Natural killer cell treated with Interleukin-12 subunit alpha and Interleukin-12 subunit beta and Interleukin-15 and Interleukin-18, amount 100 ng/mL, for 72 hours (primary cell): Measurements from ENCODE around the gene TSHZ2. TPM values are rescaled to one million over a fixed set of nuclear protein-coding genes. Genes with fewer than 3 reads are reported as not detected.
A peak's percentile ranks its signal among the peaks of the same experiment; 100 is the strongest.
"Not testable (repeated sequence)": the region's sequence is repeated elsewhere in the genome, so short reads cannot be mapped to it uniquely, and the experiment has no call there.

Experiments
- ATAC-seq, 2 donors: fragments of 150-1000 bp; cut with Tn5 transposase in 1 of 2; sonication (Bioruptor Pico), chemical (Tn5 transposase) in 1 of 2; 2 replicates each; pipeline ENCODE4 v1.10.0; 2021
- DNase-seq: peaks from one replicate; pipeline ENCODE4 v3.0.0; 2022; ENCODE audit warnings: low spot score
- H3K27ac Mint-ChIP-seq, 2 donors: 1 replicate in 1 of 2; 2 replicates in 1 of 2; pipeline ENCODE4 v1.8.0; 2022; ENCODE audit warnings: mixed read lengths in 2 of 2, mild to moderate bottlenecking in 1 of 2, moderate library complexity in 1 of 2
- H3K27me3 Mint-ChIP-seq, 2 donors: 1 replicate in 1 of 2; 2 replicates in 1 of 2; pipeline ENCODE4 v1.8.0; 2022; ENCODE audit warnings: mixed read lengths in 2 of 2
- H3K36me3 Mint-ChIP-seq: one replicate; pipeline ENCODE4 v1.8.0; 2022; ENCODE audit warnings: mixed read lengths
- H3K4me1 Mint-ChIP-seq, 2 donors: 1 replicate in 1 of 2; 2 replicates in 1 of 2; pipeline ENCODE4 v1.8.0; 2022; ENCODE audit warnings: low read depth in 2 of 2, mixed read lengths in 2 of 2, mild to moderate bottlenecking in 1 of 2
- H3K4me3 Mint-ChIP-seq: one replicate; pipeline ENCODE4 v1.8.0; 2022; ENCODE audit warnings: mixed read lengths
- H3K9me3 Mint-ChIP-seq: 2 replicates; pipeline ENCODE4 v1.8.0; 2022; ENCODE audit warnings: mixed read lengths
- total RNA-seq, 2 donors: library from RNA; stranded (reverse); gene quantifications; one replicate each; pipeline ENCODE4 v1.2.3, GENCODE V29; 2022

Gene TSHZ2
- total RNA-seq, 2 donors from 2014 or later: 0.05 to 1.1 TPM

DNA sequence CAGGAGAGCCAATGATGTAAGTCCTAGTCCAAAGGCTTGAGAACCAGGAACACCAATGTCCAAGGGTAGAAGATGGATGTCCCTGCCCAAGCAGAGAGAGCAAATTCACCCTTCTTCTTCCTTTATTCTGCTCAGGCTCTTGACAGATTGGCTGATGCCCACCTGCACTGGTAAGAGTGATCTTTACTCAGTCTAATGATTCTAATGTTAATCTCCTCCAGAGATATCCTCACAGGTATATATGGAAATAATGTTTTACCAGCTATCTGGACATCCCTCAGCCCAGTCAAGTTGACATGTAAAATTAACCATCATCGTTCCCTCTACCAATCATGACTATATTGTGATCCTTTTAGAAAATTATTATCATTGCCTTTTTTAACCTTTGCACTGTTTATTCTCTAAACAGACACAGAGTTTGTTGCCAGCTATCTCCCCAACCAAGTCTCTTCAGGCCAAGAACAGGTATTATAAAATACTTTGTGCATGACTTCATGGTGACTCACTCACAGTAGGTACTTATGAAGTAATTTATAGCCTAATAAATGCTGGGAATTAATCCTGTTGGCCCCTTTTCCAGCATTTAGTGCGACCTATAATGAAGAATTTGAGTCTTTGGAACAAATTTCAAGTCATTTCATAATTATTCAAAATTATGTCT lies 26.2 kb upstream of the TSHZ2 start:
- no peak for DNase-seq
- no peak overlapping the region for H3K27ac Mint-ChIP-seq

GRCh38 chr20:52948491-52948890 lies 23.7 kb upstream of the TSHZ2 start:
- Mint-ChIP-seq H3K9me3 (no peaks in the 10 kb centered on the region), H3K27ac (no peak overlapping the region), H3K4me3 (no peak overlapping the region)

More for the DNA sequence above, 26.2 kb upstream of the TSHZ2 start:
- no peak overlapping the region for H3K4me3 Mint-ChIP-seq
- no peaks in the 10 kb centered on the region for H3K9me3 Mint-ChIP-seq
- H3K4me1 Mint-ChIP-seq: no peaks in the 10 kb centered on the region
- H3K27me3 Mint-ChIP-seq: peaks cover 12 to 26% of the 10 kb centered on the region in 2 donors
- ATAC-seq: no peak
- no peaks in the 10 kb centered on the region for H3K36me3 Mint-ChIP-seq

DNA sequence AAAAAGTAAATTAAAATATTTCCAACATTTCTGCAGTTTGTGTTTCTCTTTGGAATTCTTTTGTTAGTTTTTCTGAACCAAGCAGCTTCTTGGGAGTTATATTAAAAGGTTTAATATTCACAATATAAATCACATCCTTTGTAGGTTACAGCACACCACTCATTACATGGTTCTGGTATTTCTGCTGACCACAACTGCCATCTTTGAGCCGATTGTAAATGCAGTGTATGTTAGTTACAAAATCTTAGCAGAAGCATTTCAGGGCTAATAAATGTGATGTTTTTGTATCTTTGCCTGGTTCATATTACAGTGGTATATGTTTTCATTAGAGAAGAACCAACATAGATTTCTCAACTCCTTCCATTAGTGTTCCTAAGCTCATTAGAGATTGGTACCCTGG lies 19.1 kb upstream of the TSHZ2 start:
- no peak for DNase-seq
- Mint-ChIP-seq H3K27ac (no peak overlapping the region), H3K27me3 (peaks cover 4 to 32% of the 10 kb centered on the region in 2 donors), H3K36me3 (no peaks in the 10 kb centered on the region), H3K9me3 (no peaks in the 10 kb centered on the region), H3K4me3 (no peak overlapping the region), H3K4me1 (no peaks in the 10 kb centered on the region)
- ATAC-seq: no peak

More at GRCh38 chr20:52948491-52948890, 23.7 kb upstream of the TSHZ2 start:
- no peaks in the 10 kb centered on the region for H3K4me1 Mint-ChIP-seq
- DNase-seq: no peak
- ATAC-seq: no peak
- no peaks in the 10 kb centered on the region for H3K36me3 Mint-ChIP-seq
- H3K27me3 Mint-ChIP-seq: peaks cover 9 to 29% of the 10 kb centered on the region in 2 donors

DNA sequence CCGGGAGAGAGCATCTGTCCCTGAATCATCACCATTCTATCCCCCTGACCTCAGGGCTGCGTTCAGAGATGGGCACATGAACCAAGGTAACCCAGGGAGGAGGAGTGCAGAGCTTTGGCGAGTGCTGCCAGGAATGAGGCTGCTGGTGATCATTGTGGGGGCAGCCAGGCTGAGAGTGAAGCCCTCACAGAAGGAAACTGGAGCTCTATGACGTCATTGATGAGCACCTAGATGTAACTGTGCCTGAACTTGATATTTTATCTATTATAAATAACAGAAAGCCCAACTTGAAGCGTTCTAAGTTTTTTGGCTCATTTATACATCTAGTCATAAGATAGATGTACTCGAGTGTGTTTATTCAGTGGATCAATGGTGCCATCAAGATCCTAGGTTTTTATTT lies 17.3 kb upstream of the TSHZ2 start:
- Mint-ChIP-seq H3K4me1 (no peaks in the 10 kb centered on the region), H3K9me3 (no peaks in the 10 kb centered on the region), H3K4me3 (no peak overlapping the region), H3K27me3 (peaks cover 4 to 25% of the 10 kb centered on the region in 2 donors), H3K36me3 (no peaks in the 10 kb centered on the region), H3K27ac (no peak overlapping the region)
- DNase-seq (no peak), ATAC-seq (no peak)

GRCh38 chr20:52958211-52958610 lies 13.9 kb upstream of the TSHZ2 start:
- no peak overlapping the region for H3K27ac Mint-ChIP-seq
- H3K9me3 Mint-ChIP-seq: no peaks in the 10 kb centered on the region
- no peaks in the 10 kb centered on the region for H3K4me1 Mint-ChIP-seq
- peaks cover 14 to 18% of the 10 kb centered on the region in 2 donors for H3K27me3 Mint-ChIP-seq
- DNase-seq: no peak
- no peak for ATAC-seq
- H3K4me3 Mint-ChIP-seq: no peak overlapping the region
- no peaks in the 10 kb centered on the region for H3K36me3 Mint-ChIP-seq

GRCh38 chr20:52959125-52959524 lies 13.0 kb upstream of the TSHZ2 start:
- Mint-ChIP-seq H3K27me3 (peaks cover 22 to 24% of the 10 kb centered on the region in 2 donors), H3K4me1 (no peaks in the 10 kb centered on the region), H3K27ac (no peak overlapping the region), H3K4me3 (no peak overlapping the region), H3K9me3 (no peaks in the 10 kb centered on the region), H3K36me3 (no peaks in the 10 kb centered on the region)
- ATAC-seq: no peak
- no peak for DNase-seq

DNA sequence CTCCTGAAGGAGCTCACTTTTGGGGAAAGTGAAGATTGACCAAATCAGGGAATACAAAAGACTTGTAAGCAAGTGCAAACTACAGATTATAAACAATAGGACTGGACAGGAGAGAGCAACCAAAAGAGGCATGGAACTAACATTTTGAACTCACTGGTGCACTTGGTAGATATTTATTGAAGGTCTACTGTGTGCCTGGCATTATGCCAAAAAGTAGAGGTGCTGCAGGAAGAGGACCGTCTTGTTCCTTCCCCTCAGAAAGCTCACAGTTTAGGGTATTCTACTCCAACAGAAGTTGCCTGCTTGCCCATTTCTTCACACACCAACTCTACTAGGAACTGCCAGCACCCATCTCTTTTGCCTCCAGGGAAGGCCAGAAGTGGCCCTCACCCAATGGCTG lies 10.0 kb upstream of the TSHZ2 start:
- Mint-ChIP-seq H3K36me3 (no peaks in the 10 kb centered on the region), H3K4me3 (no peak overlapping the region), H3K4me1 (no peaks in the 10 kb centered on the region), H3K27ac (no peak overlapping the region), H3K9me3 (no peaks in the 10 kb centered on the region), H3K27me3 (peaks cover 24% of the 10 kb centered on the region in 2 donors)
- no peak for DNase-seq
- no peak for ATAC-seq

- H3K9me3 Mint-ChIP-seq: no peaks in the 10 kb centered on the region
- DNase-seq (no peak), ATAC-seq (no peak)
- H3K27ac Mint-ChIP-seq: no peak overlapping the region
- peaks cover 26 to 27% of the 10 kb centered on the region in 2 donors for H3K27me3 Mint-ChIP-seq
- no peaks in the 10 kb centered on the region for H3K36me3 Mint-ChIP-seq
- H3K4me3 Mint-ChIP-seq: no peak overlapping the region
- no peaks in the 10 kb centered on the region for H3K4me1 Mint-ChIP-seq
Observed at GRCh38 chr20:52963131-52963530, 9.0 kb upstream of the TSHZ2 start.

GRCh38 chr20:52964131-52964530 lies 8.0 kb upstream of the TSHZ2 start:
- ATAC-seq (no peak), DNase-seq (no peak)
- Mint-ChIP-seq H3K9me3 (no peaks in the 10 kb centered on the region), H3K27me3 (peaks cover 27 to 30% of the 10 kb centered on the region in 2 donors), H3K27ac (no peak overlapping the region), H3K4me1 (no peaks in the 10 kb centered on the region), H3K4me3 (no peak overlapping the region), H3K36me3 (no peaks in the 10 kb centered on the region)

DNA sequence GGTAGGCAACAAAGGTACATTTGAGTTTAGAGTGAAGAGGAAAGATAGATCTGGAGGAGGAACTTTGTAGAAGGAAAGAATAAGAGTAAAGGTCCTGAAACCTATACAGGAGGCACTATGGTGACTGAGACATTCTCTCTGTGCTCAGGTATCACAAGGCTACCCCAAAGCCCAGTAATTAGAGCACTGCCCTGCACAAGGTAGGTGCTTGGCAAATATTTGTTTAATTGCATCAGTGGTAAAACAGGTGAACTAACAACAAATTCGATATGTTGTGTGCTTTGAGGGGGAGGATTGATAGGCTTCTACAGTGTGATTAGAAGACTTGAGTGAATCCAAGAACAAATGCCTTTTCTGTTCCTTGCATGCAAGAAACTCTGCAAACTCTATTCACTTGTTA lies 6.8 kb upstream of the TSHZ2 start:
- Mint-ChIP-seq H3K4me3 (no peak overlapping the region), H3K36me3 (no peaks in the 10 kb centered on the region), H3K27ac (no peak overlapping the region), H3K4me1 (no peaks in the 10 kb centered on the region), H3K9me3 (no peaks in the 10 kb centered on the region), H3K27me3 (peaks cover 27 to 41% of the 10 kb centered on the region in 2 donors)
- ATAC-seq: no peak
- DNase-seq: no peak

DNA sequence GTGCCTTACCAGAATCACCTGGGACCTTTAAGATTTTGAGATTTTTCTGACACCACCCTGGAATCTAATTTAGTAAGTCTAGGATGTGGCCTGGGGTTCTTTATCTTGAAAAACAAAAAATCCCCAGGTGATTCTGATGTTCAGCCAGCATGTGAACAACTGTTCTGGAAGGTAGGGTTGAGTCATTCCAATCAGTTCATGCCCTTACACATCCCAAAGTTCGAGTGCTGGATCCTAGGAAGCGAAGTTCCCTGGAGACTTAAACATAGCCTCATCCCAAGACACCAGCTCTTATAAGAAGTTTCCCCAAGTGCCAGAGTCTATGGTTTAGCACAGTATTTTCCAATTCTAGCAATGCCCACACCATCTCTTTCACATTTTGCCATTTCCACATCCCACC lies 6.3 kb upstream of the TSHZ2 start:
- Mint-ChIP-seq H3K4me1 (no peaks in the 10 kb centered on the region), H3K36me3 (no peaks in the 10 kb centered on the region), H3K27me3 (peaks cover 29 to 45% of the 10 kb centered on the region in 2 donors), H3K9me3 (no peaks in the 10 kb centered on the region), H3K27ac (no peak overlapping the region), H3K4me3 (no peak overlapping the region)
- no peak for ATAC-seq
- no peak for DNase-seq

- not testable (repeated sequence) for DNase-seq, H3K4me3 Mint-ChIP-seq, H3K9me3 Mint-ChIP-seq, H3K36me3 Mint-ChIP-seq, H3K27ac Mint-ChIP-seq, ATAC-seq, H3K4me1 Mint-ChIP-seq
- H3K27me3 Mint-ChIP-seq: peaks cover 35 to 52% of the 10 kb centered on the region in 2 donors
Observed at GRCh38 chr20:52966543-52966942, 5.6 kb upstream of the TSHZ2 start.

DNA sequence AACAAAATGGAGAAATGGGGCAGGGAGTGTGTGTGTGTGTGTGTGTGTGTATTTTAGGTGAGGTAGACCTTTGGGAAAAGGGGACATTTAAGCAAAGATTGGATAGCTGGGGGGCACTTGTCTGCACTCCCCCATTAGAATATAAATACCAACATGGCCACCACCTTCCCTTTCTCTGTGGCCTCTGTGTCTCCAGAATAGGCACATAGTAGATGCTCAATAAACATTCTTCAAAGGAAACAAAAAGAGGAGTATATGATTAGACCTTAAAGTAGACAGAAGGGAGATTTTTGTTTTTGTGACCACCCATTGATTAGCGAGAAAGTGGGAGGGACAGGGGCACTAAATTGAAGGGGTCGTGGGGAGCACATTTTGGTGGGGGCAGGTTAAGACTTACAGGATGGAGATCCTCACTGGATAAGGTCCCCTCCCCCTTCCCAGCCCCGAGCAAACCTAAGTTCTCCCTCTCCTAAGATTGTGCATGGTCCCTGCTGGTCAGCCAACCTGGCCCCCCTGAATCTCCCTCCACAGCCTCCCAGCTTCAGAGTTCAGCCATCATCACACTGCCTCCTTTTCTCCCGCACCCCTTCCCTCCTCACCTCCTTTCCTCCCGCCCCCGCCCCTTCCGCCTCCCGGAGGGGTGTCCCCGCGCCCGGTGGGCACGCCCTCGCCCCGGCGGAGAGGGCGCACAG lies 514 bp upstream of the TSHZ2 start:
- H3K4me1 Mint-ChIP-seq: no peaks in the 10 kb centered on the region
- H3K4me3 Mint-ChIP-seq: no peak overlapping the region
- H3K36me3 Mint-ChIP-seq: peaks cover 6% of the 10 kb centered on the region
- peak overlapping the region in 1 of 2 donors; percentile 11 for H3K27ac Mint-ChIP-seq
- DNase-seq (no peak), ATAC-seq (no peak)
- H3K27me3 Mint-ChIP-seq: peaks cover 39 to 76% of the 10 kb centered on the region in 2 donors
- no peaks in the 10 kb centered on the region for H3K9me3 Mint-ChIP-seq

DNA sequence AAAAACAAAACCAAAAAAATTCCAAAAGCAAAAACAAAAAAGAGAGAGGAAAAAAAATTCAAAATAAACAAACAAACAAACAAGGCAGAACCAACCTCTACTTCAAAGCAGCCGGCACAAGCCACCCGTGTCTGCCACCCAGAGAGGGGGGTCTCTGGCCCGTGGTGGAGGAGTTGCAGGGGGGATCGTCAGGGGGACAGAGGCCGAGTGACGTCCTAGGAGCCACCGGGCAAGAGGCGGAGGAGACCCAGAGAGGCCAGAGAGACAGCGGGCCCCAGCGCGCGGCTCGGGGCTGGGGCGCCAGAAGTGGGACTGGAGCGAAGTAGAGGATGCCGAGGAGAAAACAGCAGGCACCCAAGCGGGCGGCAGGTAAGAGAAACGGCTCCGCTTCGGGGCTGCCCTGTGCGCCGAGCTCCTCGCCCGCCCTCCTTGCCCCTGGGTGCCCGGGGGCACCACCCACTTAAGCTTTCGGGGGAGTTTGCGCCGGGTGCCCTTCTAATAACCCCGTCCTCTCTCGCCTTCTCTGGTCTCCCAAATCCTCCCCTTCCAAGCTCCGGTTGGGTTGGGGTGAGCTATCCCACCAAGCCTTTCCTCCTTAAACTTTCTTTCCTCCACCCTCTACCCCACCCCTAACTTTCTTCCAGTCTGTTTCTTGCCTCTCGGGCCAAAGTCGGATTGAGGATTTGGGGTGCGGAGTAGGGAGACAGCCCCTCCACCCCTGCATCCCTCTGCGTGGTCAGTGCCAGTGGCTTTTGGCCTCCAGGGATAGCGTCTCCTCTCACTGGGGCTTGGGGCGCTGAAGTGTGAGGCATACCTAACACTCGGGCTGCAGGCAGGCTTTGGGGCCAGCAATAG lies 1.0 kb downstream of the TSHZ2 start:
- Mint-ChIP-seq H3K9me3 (no peaks in the 10 kb centered on the region), H3K4me1 (no peaks in the 10 kb centered on the region), H3K4me3 (no peak overlapping the region), H3K27ac (peak overlapping the region in 1 of 2 donors; percentile 32), H3K27me3 (peaks cover 44 to 87% of the 10 kb centered on the region in 2 donors), H3K36me3 (peaks cover 6% of the 10 kb centered on the region)
- ATAC-seq (no peak), DNase-seq (no peak)
